ENCODE measurements around the gene HID1.

The HID1 gene

DNA sequence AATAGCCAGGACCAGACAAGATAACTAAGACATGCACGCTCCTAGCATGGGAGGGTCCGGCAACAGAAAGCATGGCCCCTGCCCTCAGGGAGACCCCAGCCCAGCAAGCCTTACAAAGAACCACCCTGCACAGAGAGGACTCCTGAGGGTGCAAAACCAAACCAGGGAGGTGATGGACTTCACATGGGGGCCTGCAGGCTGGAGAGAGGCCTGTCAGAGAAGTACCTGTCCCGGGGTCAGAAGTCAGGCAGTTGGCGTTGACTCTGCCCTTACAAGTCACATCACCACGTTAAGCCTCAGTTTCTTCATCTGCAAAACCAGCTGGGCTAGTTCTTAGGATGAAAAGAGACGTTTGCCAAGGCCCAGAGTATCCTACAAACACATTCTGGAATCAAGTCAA, 43.8 kb downstream of the HID1 start:
- no peaks in the 10 kb centered on the region for H4K20me1 ChIP-seq (ENCODE audit: insufficient read depth)
- peaks cover 88% of the 10 kb centered on the region for H3K27me3 ChIP-seq (ENCODE audit: insufficient read depth, low read depth)
- H3K9ac ChIP-seq = no peak overlapping the region
- H3K4me1 ChIP-seq (ENCODE audit: low read depth, poor library complexity, severe bottlenecking) = no peaks in the 10 kb centered on the region
- no peak overlapping the region for H3K4me3 ChIP-seq (IDR thresholded peaks at IDR 0.05; ENCODE audit: insufficient read depth, low read depth, low read length)
- no peaks in the 10 kb centered on the region for H3K79me2 ChIP-seq (ENCODE audit: insufficient read depth, low read depth)
- no peak overlapping the region for H2AFZ ChIP-seq (ENCODE audit: low read depth)
- H3K4me2 ChIP-seq = no peak overlapping the region
- TF ChIP-seq, protein P1, sequence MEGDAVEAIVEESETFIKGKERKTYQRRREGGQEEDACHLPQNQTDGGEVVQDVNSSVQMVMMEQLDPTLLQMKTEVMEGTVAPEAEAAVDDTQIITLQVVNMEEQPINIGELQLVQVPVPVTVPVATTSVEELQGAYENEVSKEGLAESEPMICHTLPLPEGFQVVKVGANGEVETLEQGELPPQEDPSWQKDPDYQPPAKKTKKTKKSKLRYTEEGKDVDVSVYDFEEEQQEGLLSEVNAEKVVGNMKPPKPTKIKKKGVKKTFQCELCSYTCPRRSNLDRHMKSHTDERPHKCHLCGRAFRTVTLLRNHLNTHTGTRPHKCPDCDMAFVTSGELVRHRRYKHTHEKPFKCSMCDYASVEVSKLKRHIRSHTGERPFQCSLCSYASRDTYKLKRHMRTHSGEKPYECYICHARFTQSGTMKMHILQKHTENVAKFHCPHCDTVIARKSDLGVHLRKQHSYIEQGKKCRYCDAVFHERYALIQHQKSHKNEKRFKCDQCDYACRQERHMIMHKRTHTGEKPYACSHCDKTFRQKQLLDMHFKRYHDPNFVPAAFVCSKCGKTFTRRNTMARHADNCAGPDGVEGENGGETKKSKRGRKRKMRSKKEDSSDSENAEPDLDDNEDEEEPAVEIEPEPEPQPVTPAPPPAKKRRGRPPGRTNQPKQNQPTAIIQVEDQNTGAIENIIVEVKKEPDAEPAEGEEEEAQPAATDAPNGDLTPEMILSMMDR (conservative IDR thresholded peaks at IDR 0.05; ENCODE audit: low read depth, low read length) = no peak
- H3K36me3 ChIP-seq (ENCODE audit: insufficient read depth) = no peaks in the 10 kb centered on the region
- H3K27ac ChIP-seq = no peak overlapping the region

DNA sequence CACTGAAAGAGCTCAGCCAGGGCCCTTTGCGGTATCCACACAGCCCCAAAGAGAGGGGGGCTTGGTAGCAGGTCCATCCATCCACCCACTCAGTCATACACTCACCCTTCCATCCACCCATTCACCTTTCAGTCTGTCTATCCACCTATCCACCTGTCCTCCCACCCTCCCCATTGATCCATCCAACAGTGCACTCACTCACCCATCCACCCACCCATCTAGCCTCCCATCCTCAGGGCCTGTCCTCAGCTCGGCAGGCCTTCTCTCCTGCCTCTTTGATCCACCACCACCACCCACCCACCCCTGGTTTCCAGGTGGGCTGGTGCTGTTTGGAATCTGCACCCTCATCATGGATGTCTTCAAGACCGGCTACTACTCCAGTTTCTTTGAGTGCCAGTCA, 47.3 kb downstream of the HID1 start:
- no peak overlapping the region for H3K4me3 ChIP-seq (IDR thresholded peaks at IDR 0.05; ENCODE audit: insufficient read depth, low read depth, low read length)
- TF ChIP-seq, protein P1 (conservative IDR thresholded peaks at IDR 0.05; ENCODE audit: low read depth, low read length) = no peak
- no peak overlapping the region for H3K4me2 ChIP-seq
- H2AFZ ChIP-seq (ENCODE audit: low read depth) = no peak overlapping the region
- H3K9ac ChIP-seq = no peak overlapping the region
- no peaks in the 10 kb centered on the region for H3K4me1 ChIP-seq (ENCODE audit: low read depth, poor library complexity, severe bottlenecking)
- H4K20me1 ChIP-seq (ENCODE audit: insufficient read depth) = no peaks in the 10 kb centered on the region
- peaks cover 78% of the 10 kb centered on the region for H3K27me3 ChIP-seq (ENCODE audit: insufficient read depth, low read depth)
- no peaks in the 10 kb centered on the region for H3K79me2 ChIP-seq (ENCODE audit: insufficient read depth, low read depth)
- no peak overlapping the region for H3K27ac ChIP-seq
- no peaks in the 10 kb centered on the region for H3K36me3 ChIP-seq (ENCODE audit: insufficient read depth)

DNA sequence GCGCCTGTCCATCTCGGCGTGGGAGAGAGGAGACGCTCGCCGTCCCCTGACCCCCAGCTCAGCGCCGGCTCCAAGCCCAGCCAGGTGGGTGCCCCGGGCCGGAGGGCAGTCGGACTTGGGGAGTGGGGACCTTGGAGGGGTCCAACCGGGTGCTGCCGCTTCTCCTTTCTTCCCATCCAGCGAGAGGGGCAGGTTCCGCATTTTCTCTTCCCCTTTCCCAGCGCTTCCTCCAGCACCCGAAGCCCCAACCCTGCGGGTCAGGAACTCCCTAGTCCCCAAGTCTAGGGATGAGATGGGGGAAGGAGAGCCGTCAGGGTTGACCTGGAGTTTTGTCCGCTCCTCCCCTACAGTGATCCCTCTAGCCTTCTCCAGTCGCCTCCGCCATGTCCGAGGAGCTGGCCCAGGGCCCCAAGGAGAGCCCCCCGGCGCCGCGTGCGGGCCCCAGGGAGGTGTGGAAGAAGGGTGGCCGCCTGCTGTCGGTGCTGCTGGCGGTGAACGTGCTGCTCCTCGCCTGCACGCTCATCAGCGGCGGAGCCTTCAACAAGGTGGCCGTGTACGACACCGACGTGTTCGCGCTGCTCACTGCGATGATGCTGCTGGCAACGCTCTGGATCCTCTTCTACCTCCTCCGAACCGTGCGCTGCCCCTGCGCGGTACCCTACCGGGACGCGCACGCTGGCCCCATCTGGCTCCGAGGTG, 48.2 kb downstream of the HID1 start, which contains the start of gene OTOP2:
OTOP2 (plus strand) TSS at position 24 of the 699 bp plus-strand sequence; CDS start at position 384, 360 bp downstream.
- Histone ChIP-seq H3K9ac (no peak within 1 kb of the TSS), H4K20me1 (ENCODE audit: insufficient read depth) (no peaks in the 10 kb centered on the region), H3K4me1 (ENCODE audit: low read depth, poor library complexity, severe bottlenecking) (no peaks in the 10 kb centered on the region), H3K36me3 (ENCODE audit: insufficient read depth) (no peaks in the 10 kb centered on the region), H3K4me2 (peak within 1 kb of the TSS; percentile 54; the same call in 1 of the 2 replicates), H3K4me3 (IDR thresholded peaks at IDR 0.05; ENCODE audit: insufficient read depth, low read depth, low read length) (no peak within 1 kb of the TSS), H2AFZ (ENCODE audit: low read depth) (peak within 1 kb of the TSS; percentile 61), H3K27ac (no peak within 1 kb of the TSS), H3K27me3 (ENCODE audit: insufficient read depth, low read depth) (peaks cover 70% of the 10 kb centered on the region), H3K79me2 (ENCODE audit: insufficient read depth, low read depth) (no peaks in the 10 kb centered on the region)
- TF ChIP-seq, protein P1 (conservative IDR thresholded peaks at IDR 0.05; ENCODE audit: low read depth, low read length) = no peak

DNA sequence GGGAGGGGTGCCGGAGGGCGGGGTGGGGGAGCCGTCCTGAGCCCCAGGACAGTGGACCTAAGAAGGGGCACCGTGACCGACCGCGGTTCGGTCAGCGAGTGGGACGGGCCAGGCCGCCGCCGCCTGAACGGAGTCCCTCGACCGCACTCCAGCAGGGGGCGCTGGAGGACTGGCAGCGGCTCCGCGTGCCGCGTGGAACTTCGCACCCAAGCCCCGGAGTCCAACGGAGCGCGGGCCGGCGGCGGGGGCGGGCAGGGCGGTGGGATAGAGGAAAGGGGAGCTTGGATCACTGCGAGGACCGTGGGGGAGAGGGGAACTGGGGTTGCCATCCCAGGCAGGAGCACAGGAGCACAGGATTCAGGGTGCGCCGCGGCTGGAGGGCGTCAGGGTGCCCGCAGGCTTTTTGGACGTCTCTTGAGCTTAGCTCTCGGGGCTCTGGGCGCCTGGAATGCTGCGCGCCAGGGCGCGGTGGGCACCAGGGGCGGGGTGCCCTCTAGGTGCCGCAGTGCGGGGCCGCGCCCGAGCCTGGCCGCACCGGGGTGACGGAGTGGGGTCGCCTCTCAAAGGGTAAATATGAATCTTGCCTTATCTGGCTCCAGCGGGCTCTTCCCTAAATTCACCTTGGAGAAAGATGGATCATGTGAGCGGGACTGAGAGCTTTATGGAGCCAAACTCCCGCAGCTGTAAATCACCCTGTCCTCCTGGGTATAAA, 48.9 kb downstream of the HID1 start:
- Histone ChIP-seq H3K9ac (no peak overlapping the region), H3K36me3 (ENCODE audit: insufficient read depth) (no peaks in the 10 kb centered on the region), H2AFZ (ENCODE audit: low read depth) (peak overlapping the region; percentile 61), H3K4me1 (ENCODE audit: low read depth, poor library complexity, severe bottlenecking) (no peaks in the 10 kb centered on the region), H3K4me3 (IDR thresholded peaks at IDR 0.05; ENCODE audit: insufficient read depth, low read depth, low read length) (no peak overlapping the region), H3K27ac (no peak overlapping the region), H3K27me3 (ENCODE audit: insufficient read depth, low read depth) (peaks cover 63% of the 10 kb centered on the region), H4K20me1 (ENCODE audit: insufficient read depth) (no peaks in the 10 kb centered on the region), H3K4me2 (peak overlapping the region; percentile 54; the same call in 1 of the 2 replicates), H3K79me2 (ENCODE audit: insufficient read depth, low read depth) (no peaks in the 10 kb centered on the region)
- TF ChIP-seq, protein P1 (conservative IDR thresholded peaks at IDR 0.05; ENCODE audit: low read depth, low read length) = peak; percentile 75
